Endothelial cell of umbilical vein (primary cell): Measurements from ENCODE around the gene TNFAIP8. TPM values are rescaled to one million over a fixed set of nuclear protein-coding genes. Genes with fewer than 3 reads are reported as not detected.

ENCODE experiments used
- BruUV-seq: library from RNA; stranded (reverse); fragments of 400-500 nt; replicated peaks from 2 replicates; lab custom pipeline; 2021; lab: Mats Ljungman, UMichigan
- CTCF ChIA-PET: fragments of 300-600, 350-600 bp; sonication (Branson Sonifier 250); formaldehyde crosslinking; loops from one replicate; lab custom pipeline; 2021; ENCODE audit warnings: antibody characterized with exemption, inconsistent platforms; lab: Charles Lee
- POLR2A ChIA-PET: fragments of 300-600, 350-600 bp; sonication (Branson Sonifier 250); formaldehyde crosslinking; loops from one replicate; lab custom pipeline; 2021; ENCODE audit warnings: antibody characterized with exemption, inconsistent platforms; lab: Charles Lee
- DNase-seq: peaks from one replicate; pipeline ENCODE4 v3.0.0-alpha.2; 2011; ENCODE audit warnings: low read depth, low spot score
- FAIRE-seq: peaks from 2 replicates; lab custom pipeline; 2011; peaks lifted over from hg19 to GRCh38; lab: Jason Lieb, UNC
- H2AFZ ChIP-seq: 2 replicates; pipeline ENCODE4 v1.6.0; 2012; ENCODE audit warnings: low read depth, low read length, control low read depth, inconsistent platforms
- H3K27ac ChIP-seq: 2 replicates; pipeline ENCODE4 v1.5.1; 2011; ENCODE audit warnings: low read depth, mild to moderate bottlenecking, control low read depth, low read length, moderate library complexity; ENCODE audit not compliant: insufficient read depth
- H3K27me3 ChIP-seq, 2 experiments: 2 replicates each; pipeline versions ENCODE4 v1.6.0 to v1.6.1; 2011; ENCODE audit warnings: low read length in 2 of 2, mixed read lengths in 1 of 2; ENCODE audit not compliant: control insufficient read depth in 2 of 2, insufficient read depth in 2 of 2
- H3K36me3 ChIP-seq, 2 experiments: 2 replicates in 1 of 2; 3 replicates in 1 of 2; pipeline ENCODE4 v1.5.1; 2011; ENCODE audit warnings: low read length in 2 of 2, mild to moderate bottlenecking in 1 of 2, moderate library complexity in 1 of 2; ENCODE audit not compliant: control insufficient read depth in 2 of 2, insufficient read depth in 2 of 2; ENCODE audit errors: extremely low read depth in 1 of 2
- H3K4me1 ChIP-seq: 3 replicates; pipeline ENCODE4 v1.5.1; 2011; ENCODE audit warnings: mild to moderate bottlenecking, low read length; ENCODE audit not compliant: control insufficient read depth, insufficient read depth; ENCODE audit errors: extremely low read depth
- H3K4me2 ChIP-seq: 2 replicates; pipeline ENCODE4 v1.6.1; 2011; ENCODE audit warnings: low read length, control low read depth, mixed read lengths; ENCODE audit not compliant: insufficient read depth
- H3K4me3 ChIP-seq, 3 experiments: fragments of 200-600 bp in 1 of 3; sonication (generic), shearing (Covaris generic) in 1 of 3; replicated peaks in 1 of 3; 2 replicates each; pipeline ENCODE4 v1.5.1; 2011 to 2016; ENCODE audit warnings: control low read depth in 3 of 3, low read length in 3 of 3, mild to moderate bottlenecking in 2 of 3, inconsistent platforms in 1 of 3, low read depth in 1 of 3, moderate library complexity in 1 of 3; ENCODE audit not compliant: insufficient read depth in 1 of 3
- H3K79me2 ChIP-seq: 2 replicates; pipeline ENCODE4 v1.6.0; 2012; ENCODE audit warnings: low read length, inconsistent platforms; ENCODE audit not compliant: control insufficient read depth, insufficient read depth
- H3K9ac ChIP-seq: replicated peaks from 2 replicates; pipeline ENCODE3; 2011; ENCODE audit warnings: low read length, control low read depth; ENCODE audit not compliant: insufficient read depth; ENCODE audit errors: extremely low read depth
- H3K9me1 ChIP-seq: replicated peaks from 3 replicates; pipeline ENCODE4 v1.6.0; 2011; ENCODE audit warnings: mild to moderate bottlenecking, low read length; ENCODE audit not compliant: control insufficient read depth, insufficient read depth; ENCODE audit errors: extremely low read depth
- H3K9me3 ChIP-seq: replicated peaks from 2 replicates; pipeline ENCODE4 v1.5.1; 2012; ENCODE audit warnings: low read length, inconsistent platforms; ENCODE audit not compliant: control insufficient read depth, insufficient read depth
- H4K20me1 ChIP-seq: replicated peaks from 2 replicates; pipeline ENCODE3; 2011; ENCODE audit warnings: mild to moderate bottlenecking, low read length; ENCODE audit not compliant: control insufficient read depth, insufficient read depth; ENCODE audit errors: extremely low read depth
- CTCF ChIP-seq, 2 donors: IDR thresholded peaks; 1 replicate in 1 of 2; 2 replicates in 1 of 2; pipeline ENCODE4 v1.5.1; 2011; ENCODE audit warnings: low read length in 2 of 2, mild to moderate bottlenecking in 2 of 2, moderate library complexity in 2 of 2, control low read depth in 1 of 2, inconsistent platforms in 1 of 2, low read depth in 1 of 2; ENCODE audit not compliant: insufficient read depth in 1 of 2; ENCODE audit errors: extremely low read depth in 1 of 2
- EZH2 ChIP-seq: IDR thresholded peaks from 2 replicates; pipeline ENCODE4 v1.6.1; 2012; ENCODE audit warnings: borderline replicate concordance, low read depth, mild to moderate bottlenecking, moderate library complexity, low read length, inconsistent platforms; ENCODE audit not compliant: severe bottlenecking
- FOS ChIP-seq: IDR thresholded peaks from 2 replicates; pipeline ENCODE4 v1.6.1; 2011; ENCODE audit warnings: mild to moderate bottlenecking, low read length, moderate library complexity, borderline replicate concordance; ENCODE audit not compliant: insufficient read depth
- GATA2 ChIP-seq: IDR thresholded peaks from 2 replicates; pipeline ENCODE4 v1.7.0; 2011; ENCODE audit warnings: low read depth, mild to moderate bottlenecking, moderate library complexity, mixed read lengths, low read length; ENCODE audit not compliant: insufficient read length, insufficient read depth
- JUN ChIP-seq: IDR thresholded peaks from 2 replicates; pipeline ENCODE4 v1.6.1; 2011; ENCODE audit warnings: borderline replicate concordance, low read depth; ENCODE audit not compliant: insufficient read length, insufficient read depth
- MAX ChIP-seq: IDR thresholded peaks from 2 replicates; pipeline ENCODE4 v1.6.1; 2011; ENCODE audit not compliant: insufficient read depth, insufficient read length
- MYC ChIP-seq: IDR thresholded peaks from one replicate; pipeline ENCODE4 v1.6.1; 2011; ENCODE audit warnings: mild to moderate bottlenecking, low read depth, low read length
- POLR2A ChIP-seq: IDR thresholded peaks from 2 replicates; pipeline ENCODE4 v1.6.1; 2012; ENCODE audit warnings: low read depth, mild to moderate bottlenecking, control low read depth, low read length
- POLR2AphosphoS5 ChIP-seq: IDR thresholded peaks from 2 replicates; pipeline ENCODE4 v1.6.1; 2012; ENCODE audit warnings: low read depth, mild to moderate bottlenecking, control low read depth, low read length, moderate library complexity; ENCODE audit not compliant: insufficient read depth
- dilution Hi-C: fragments of 300-500 bp; cut with MboI; formaldehyde crosslinking; loops from one replicate; pipeline ENCODE4 v1.15.0; 2019; ENCODE audit warnings: low sequenced_read_pairs; ENCODE audit not compliant: extremely low pct_ligation_motif_present
- intact Hi-C: fragments of 100-400 bp; cut with micrococcal nuclease; formaldehyde crosslinking; loops from one replicate; pipeline ENCODE4 v1.10.0; 2022
- polyA plus RNA-seq, 4 experiments: library from polyadenylated mRNA; depleted of rRNA in 3 of 4; stranded (reverse) in 3 of 4; unstranded in 1 of 4; fragments of >200 nt; gene quantifications; 2 replicates each; pipeline versions ENCODE4 v1.2.1 to v1.2.3, GENCODE V29; 2011 to 2012; ENCODE audit warnings: missing spikeins in 1 of 4
- total RNA-seq: library from RNA; stranded (reverse); gene quantifications from 2 replicates; pipeline ENCODE4 v1.2.3, GENCODE V29; 2021

Gene TNFAIP8
- total and polyA plus RNA-seq, 2 donors (not counting 3 experiments of a cell fraction or from before 2014, with no cell fraction given) = 4.7 to 7.4 TPM

GRCh38 chr5:119382169-119382568 is 26.4 kb downstream of the TNFAIP8 start:
- Histone ChIP-seq H3K27me3 (no peaks in the 10 kb centered on the region), H2AFZ (no peak overlapping the region), H3K36me3 (no peaks in the 10 kb centered on the region), H3K9me3 (no peaks in the 10 kb centered on the region), H3K4me2 (no peak overlapping the region), H3K79me2 (no peaks in the 10 kb centered on the region), H4K20me1 (no peaks in the 10 kb centered on the region), H3K9me1 (no peaks in the 10 kb centered on the region), H3K27ac (no peak overlapping the region), H3K4me1 (peaks cover 7% of the 10 kb centered on the region), H3K4me3 (no peak overlapping the region), H3K9ac (no peak overlapping the region)
- TF ChIP-seq POLR2A = no peak
- TF ChIP-seq EZH2 = no peak
- no peak for TF ChIP-seq FOS
- no peak for TF ChIP-seq POLR2AphosphoS5
- TF ChIP-seq MAX = no peak
- TF ChIP-seq JUN = no peak
- TF ChIP-seq GATA2 = no peak
- TF ChIP-seq MYC = no peak
- TF ChIP-seq CTCF (IDR thresholded peaks at IDR 0.05; ENCODE audit: extremely low read depth in 1 of 2, insufficient read depth in 1 of 2, low read depth in 1 of 2, low read length in 2 of 2) = no peak
- BruUV-seq = no TSS peak
- POLR2A ChIA-PET = no interaction called here
- FAIRE-seq = no peak
- intact Hi-C loops (loop anchor here (2.0 kb wide), 1 partner anchor 15 kb away; no protein-coding TSS in a partner anchor), dilution Hi-C loops (no loop called here)
- CTCF ChIA-PET = no interaction called here
- no peak for DNase-seq
